GM21786 (cell line): ENCODE results near the gene ADAMTSL5.
"Not testable (repeated sequence)": the region's sequence is repeated elsewhere in the genome, so short reads cannot be mapped to it uniquely, and the experiment has no call there.

Experiments used
- ATAC-seq: cut with Tn5 transposase; IDR thresholded peaks from one replicate; pipeline ENCODE4 v1.9.1; 2021; ENCODE audit not compliant: unreplicated experiment

Gene ADAMTSL5

DNA sequence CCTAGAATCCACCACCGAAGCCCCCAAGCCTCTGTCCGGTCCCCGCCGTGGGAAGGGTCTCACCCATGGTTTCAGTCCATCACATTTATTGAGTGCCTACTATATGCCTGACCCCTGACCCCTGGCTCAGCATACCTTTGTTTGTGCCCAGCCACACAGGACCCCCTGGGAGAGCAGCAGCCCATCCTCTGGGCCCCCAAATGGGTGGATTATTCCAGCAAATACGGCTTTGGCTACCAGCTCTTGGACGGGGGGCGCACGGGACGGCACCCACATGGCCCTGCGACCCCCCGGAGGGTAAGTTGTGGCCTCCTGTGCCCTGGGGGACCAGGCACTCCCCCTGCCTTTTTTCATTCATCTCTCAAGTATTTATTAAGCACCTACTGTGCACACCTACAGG is 18.8 kb upstream of the ADAMTSL5 start:
- no peak for ATAC-seq

DNA sequence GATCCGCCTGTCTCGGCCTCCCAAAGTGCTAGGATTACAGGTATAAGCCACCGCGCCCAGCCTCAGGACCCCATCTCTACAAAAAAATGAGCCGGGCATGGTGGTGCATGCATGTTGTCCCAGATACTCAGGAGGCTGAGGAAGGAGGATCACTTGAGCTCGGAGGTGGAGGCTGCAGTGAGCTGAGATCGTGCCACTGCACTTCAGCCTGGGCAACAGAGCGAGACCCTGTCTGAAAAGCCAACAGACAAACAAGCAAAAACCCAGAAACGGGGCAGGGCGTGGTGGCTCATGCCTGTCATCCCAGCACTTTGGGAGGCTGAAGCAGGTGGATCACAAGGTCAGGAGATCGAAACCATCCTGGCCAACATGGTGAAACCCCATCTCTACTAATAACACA is 18.0 kb upstream of the ADAMTSL5 start:
- ATAC-seq: not testable (repeated sequence)

DNA sequence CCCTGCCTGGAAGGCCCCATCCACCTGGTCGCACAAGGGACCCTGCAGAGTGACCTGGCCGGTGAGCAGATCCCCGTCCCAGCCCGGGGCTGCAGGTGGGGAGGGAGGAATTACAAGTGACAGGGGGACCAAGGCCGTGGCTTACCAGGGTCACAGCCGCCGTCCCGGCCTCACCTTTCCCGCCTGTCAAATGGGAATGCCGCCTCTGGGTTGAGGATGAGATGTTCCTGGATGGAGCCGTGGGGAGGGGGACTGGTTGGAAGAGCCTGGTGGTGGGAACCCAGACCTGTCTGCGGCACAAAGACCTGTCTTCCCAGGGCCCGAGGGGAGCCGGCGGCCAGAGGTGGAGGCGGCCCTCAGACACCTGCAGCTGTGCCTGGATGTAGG is 16.6 kb upstream of the ADAMTSL5 start:
- no peak for ATAC-seq

DNA sequence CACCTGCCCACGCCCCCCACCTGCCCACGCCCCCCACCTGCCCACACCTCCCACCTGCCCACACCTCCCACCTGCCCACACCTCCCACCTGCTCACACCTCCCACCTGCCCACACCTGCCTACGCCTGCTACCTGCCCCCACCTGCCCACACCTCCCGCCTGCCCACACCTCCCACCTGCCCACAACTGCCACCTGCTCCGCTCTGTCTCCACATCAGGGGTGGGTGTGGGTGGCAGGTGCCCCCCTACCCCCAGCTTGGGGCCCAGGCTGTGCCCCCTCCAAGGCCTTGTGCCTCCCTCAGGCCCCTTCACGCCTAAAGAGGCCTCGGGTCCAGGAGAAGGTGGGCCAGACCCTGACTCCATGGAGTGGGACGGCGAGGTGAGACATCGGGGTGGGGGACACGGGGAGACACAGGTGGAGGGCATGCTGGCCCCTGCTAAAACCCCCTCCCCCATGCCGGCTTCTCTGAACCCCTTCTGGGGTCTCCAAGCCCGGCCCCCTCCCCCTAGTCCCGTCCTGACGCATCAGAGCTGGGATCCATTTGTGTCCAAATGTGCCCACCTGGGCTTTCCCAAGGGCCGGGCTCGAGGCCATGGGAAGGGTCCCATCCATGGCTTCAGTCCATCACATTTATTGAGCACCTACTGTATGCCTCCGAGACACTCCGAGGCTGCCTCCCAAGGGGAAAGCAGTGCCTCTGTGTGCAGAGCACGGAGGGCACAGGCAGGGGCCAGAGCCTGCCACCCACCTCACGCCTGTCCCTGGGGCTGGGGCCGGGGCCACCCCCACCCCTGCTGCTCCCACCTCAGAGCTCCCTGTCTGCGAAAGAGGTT is 16.0 kb upstream of the ADAMTSL5 start:
- no peak for ATAC-seq

DNA sequence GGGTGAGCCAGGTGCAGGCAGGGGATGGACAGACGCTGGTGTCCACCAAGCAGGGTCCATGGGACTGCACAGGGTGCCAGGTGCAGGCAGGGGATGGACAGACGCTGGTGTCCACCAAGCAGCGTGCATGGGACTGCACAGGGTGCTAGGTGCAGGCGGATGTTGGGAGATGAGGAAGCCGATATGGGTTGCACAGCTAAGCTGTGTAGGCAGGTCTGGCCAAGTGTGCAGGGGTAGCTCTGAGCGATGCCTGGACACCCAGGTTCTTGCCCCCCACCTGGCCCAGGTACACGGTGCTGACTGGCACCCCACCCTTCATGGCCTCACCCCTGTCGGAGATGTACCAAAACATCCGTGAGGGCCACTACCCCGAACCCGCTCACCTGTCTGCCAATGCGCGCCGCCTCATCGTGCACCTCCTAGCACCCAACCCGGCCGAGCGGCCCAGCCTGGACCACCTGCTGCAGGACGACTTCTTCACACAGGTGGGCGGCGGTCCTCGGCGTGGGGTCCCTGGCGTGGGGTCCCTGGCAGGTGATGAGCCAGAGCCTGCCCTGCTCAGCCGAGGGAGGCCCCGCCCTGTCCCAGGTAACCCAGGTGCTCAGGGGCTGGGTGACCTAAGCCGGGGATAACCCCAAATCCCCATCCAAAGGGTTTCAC is 15.0 kb upstream of the ADAMTSL5 start:
- ATAC-seq: no peak

DNA sequence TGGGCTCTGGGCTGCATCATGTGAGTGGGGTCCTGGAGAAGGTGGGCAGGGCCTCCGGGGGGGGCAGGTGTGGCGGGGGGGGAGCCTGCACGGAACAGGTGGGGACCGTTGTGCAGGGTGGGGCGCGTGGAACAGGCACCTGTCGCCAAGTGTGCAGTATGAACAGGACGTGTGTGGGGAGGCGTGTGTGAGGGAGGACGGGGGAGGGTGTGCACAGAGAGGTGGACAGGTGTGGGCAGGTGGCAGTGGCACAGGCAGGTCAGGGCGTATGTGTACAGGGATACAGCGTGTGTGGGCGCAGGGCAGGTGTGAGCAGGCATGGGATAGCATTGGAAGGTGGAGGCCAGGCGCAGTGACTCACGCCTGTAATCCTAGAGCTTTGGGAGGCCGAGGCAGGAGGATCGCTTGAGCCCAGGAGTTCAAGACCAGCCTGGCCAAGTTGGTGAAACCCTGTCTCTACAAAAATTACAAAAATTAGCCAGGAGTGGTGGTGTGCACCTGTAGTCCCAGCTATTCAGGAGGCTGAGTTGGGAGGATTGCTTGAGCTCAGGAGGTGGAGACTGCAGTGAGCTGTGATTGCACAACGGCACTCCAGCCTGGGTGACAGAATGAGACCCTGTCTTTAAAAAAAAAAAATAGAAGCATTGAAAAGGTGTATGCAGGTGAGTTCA is 14.3 kb upstream of the ADAMTSL5 start:
- no peak for ATAC-seq

DNA sequence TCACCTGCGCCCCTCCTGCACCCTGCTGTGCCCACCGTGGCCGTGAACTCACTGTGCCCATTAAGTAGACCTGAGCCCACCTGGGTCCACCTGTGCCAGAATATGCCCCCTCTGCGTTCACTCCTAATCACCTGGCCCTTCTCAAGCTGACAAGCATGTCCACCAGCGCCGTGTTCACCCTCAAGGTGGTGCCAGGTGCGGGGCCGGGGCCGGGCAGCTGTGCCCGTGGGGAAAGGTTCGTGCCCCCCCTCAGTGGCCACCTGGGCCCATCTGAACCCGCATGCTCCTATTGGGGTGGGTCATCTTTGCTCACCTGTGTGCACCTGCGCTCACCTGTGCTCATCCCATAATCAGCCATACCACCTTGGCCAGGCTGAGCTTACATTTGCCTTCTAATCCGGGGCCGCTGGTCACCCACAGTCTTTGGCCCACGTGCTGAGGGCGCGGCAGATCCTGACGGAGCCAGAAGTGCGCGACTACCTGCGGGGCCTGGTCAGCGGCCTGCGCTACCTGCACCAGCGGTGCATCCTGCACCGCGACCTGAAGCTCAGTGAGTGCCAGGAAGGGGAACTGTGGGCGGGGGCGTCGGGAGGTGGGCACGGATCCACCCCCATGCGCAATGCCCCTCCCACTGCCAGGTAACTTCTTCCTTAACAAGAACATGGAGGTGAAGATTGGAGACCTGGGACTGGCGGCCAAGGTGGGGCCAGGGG is 13.4 kb upstream of the ADAMTSL5 start:
- no peak for ATAC-seq

DNA sequence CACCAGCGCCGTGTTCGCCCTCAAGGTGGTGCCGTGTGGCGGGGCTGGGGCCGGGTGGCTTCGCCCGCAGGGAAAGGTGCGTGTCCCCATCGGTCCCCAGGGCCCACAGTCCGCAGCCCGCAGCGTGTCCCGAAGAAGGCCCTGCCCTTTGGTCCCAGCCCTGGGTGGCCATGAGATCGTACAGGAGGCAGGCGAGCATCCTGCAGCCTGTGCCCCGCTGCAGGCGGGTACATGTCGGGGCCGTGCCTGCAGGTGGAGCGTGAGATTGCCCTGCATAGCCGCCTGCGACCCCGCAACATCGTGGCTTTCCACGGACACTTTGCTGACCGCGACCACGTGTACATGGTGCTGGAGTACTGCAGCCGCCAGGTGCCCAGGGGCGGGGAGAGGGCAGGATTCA is 12.5 kb upstream of the ADAMTSL5 start:
- no peak for ATAC-seq

DNA sequence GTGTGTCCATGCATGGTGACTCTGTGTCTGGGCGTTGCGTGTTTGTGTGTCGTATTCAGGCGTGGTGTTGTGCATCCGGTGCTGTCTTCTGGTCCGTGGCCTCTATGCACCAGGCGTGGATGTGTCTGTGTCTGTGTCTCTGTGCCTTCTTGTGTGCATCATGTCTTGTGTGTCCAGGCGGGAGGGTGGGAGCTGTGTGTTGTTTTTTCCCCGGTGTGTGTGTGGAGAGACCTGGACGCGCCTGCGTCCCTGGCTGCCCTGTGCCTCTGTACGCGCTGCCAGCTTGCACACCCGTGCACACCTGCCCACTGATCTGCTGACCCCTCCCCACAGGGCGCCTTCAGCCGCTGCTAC is 12.1 kb upstream of the ADAMTSL5 start:
- ATAC-seq: no peak

DNA sequence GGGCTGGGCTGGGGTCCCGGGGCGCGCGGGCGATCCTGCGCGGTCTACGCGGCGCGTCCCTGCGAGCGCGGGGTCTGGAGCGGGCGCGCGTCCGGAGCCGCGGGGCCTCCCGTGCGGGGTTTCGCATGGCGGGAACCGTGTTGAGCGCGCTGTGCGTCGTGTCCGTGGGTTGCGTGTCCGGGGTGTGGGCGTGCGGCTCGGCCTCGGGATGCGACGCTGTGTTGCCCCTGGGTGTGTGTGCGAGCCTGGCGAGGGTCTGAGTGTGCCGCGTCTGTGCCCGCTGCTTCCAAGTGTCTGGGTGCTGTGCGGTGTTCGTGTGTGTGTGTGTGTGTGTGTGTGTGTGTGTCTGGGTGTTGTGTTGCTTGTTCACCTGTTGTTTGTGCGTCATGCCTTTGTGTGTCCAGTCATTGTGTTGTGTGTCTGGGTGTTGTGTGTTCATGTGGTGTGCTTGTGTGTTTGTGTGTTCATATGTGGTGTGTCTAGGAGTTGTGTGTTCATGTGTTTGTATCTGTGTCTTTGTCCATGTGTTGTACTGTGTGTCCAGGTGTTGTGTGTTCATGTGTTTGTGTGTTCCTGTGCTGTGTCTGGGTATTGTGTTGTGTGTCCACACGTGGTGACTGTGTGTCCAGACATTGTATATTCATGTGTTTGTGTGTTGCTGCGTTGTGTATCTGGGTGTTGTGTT is 11.6 kb upstream of the ADAMTSL5 start:
- no peak for ATAC-seq

DNA sequence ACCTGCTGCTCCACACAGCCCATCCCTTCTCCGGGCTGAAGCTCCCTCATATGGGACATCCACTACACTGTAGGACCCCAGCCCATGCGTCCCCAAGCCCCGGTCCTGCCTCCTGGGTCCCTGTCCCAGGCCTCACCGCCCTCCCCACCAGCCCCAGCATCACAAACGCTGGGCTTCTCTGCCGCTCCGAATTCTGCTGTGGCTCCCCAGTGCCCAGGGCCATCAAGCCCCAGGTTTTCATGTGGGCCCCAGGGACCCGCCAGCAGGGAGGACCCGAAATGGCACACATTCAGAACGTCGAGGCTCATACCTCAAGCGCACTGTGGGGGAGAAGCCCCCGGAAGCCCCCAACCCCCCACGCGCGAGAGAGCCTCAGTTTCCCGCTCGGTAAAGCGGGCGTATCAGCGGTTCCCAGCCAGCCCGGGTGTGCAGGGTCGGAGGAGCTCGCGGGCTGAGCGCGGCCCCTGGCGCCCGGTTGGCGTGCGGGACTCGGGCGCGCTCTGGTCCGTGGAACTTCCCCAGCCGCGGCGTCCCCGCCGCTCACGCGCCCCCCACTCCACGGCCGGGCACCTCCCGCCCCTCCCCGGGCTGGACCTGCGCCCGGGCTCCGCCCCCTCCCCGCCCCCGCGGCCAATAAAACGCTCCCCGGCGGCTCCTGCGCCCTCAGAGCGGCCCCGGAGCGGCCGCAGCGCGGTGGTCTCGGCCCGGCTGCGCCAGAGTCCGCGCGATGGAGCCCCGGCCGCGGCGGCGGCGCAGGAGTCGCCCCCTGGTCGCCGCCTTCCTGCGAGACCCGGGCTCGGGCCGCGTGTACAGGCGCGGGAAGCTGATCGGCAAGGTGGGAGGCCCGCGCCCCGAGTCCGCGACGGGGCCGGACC is 10.8 kb upstream of the ADAMTSL5 start, which contains the start of gene PLK5:
Gene PLK5 (plus strand): TSS at position 666 of the 875 bp plus-strand sequence. CDS start 2,920 bp downstream, outside the sequence.
- no peak for ATAC-seq

DNA sequence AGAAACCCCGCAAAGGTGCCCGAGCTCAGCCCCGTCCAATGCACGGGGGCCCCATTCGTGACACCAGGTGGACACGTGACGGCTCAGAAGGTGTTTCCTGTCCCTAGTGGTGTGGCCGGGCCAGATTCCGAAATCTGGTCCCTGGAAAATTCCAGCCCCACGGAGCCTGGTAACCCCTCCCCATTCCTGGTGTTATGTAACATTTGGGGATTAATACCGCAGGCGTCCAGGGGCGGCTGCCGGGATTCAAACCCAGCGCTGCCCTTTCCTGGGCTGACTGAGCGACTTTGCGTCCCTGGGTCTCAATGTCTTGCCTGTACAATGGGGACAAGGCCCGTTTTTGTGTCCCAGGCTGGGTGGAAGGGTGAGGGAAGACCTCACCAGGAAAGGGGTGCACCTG is 10.0 kb upstream of the ADAMTSL5 start:
- ATAC-seq: no peak

DNA sequence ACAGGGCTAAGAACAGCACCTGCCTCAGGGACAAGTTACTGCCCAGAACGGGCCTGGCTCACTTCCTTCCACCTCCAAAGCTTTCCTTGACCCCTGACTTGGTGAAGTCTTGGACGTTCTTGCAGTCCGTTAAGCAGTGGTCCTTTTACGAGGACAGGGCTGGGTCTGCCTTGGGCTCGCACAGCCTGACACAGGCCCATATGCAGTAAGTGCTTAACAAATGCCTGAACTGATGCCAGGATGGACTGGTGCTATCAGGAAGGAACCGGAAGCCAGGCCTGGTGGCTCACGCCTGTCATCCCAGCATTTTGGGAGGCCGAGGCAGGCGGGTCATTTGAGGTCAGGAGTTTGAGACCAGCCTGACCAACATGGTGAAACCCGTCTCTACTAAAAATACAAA is 9.2 kb upstream of the ADAMTSL5 start:
- ATAC-seq: no peak

DNA sequence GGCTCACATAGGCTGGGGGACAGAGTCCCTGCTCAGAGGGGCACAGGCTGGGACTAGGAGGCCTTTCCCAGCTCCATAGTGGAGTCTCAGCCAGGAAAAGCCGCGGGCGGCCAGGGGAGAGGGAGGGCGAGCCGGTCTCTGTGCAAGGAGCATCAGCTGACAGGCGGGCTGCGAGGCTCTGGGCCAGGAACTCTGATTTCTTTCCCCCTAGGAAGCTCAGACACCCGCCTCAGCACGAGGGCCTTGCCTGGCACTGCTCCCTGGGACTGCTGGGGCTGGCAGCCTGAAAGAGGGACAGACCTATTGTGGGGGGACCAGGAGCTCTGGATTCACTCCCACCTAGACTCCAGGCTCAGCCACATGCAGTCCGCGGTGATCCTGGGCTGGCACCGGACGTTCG is 8.8 kb upstream of the ADAMTSL5 start:
- no peak for ATAC-seq

DNA sequence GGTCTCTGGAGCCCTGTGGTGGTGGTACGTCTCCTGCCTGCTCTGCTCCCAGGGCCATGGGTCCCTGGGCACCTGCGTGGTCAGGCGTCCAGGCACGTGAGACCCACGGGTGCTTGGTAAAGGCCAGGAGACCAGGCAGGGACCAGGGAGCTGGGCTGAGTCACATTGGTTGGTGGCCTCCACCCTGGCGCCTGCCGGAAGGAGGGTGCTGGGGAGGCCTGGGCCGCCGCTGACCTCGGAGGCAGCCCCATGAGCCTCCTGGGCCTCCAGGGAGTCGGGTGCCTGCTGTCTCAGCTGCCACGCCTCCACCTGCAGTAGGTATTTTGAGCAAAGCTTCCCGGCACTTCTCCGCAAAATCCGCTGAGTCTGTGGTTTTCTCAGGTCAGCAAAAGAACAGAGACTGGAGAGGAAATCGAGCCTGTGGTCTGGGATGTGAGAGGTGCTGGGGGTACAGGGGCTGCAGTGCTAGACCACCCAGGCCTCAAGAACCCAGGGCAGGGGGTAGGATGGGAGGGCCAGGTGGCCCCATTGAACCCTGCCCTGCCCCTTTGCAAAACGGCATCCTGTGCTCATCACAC is 7.5 kb upstream of the ADAMTSL5 start:
- no peak for ATAC-seq

DNA sequence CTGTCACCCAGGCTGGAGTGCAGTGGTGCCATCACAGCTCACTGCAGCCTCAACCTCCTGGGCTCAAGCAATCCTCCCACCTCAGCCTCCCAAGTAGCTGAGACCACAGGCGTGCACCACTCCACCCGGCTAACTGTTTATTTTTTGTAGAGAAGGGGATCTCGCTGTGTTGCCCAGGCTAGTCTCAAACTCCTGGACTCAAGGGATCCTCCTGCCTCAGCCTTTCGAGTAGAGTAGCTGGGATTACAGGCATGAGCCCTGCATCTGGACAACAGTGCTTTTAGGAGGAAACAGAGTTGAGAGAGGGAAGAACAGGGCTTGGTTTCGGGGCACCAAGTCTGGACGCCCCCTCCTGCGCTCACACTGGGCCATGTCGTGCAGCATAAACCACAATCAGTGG is 7.0 kb upstream of the ADAMTSL5 start:
- not testable (repeated sequence) for ATAC-seq

DNA sequence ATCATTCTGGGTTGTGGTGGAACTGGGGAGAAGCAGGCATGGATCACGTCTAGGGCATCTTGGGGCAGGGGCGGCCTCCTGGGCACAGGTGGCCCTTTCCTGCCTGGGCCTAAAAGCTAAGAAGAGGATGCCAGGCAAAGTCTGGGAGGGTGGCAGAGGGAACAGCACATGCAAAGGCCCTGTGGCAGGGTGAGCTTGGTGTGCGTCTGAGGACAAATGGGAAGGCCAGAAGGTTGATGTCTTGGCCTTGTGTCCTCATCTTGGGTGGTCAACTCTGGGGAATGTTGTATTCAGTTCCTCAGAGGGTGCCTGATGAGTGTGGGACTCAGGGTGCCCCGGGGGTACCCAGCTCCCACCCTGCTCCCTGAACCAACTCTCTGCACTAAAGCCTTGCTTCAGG is 5.7 kb upstream of the ADAMTSL5 start:
- ATAC-seq: no peak

DNA sequence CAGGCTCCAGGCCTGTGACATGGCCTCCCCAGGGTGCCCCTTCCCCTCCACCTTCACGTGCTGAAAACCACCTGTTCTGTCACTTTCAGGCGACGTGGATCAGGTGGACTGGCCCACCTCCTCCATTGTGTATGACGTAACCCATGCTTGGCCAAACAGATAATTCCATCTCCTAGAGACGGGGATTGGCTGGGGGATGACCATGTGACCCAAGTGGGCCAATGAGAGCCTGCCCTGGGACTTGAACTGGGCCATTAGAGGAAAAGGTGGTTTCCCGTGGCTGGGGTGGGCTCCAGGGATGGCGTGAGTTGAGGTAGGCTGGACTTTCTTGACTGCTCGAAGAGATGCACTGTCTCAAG is 3.6 kb upstream of the ADAMTSL5 start:
- ATAC-seq: no peak

DNA sequence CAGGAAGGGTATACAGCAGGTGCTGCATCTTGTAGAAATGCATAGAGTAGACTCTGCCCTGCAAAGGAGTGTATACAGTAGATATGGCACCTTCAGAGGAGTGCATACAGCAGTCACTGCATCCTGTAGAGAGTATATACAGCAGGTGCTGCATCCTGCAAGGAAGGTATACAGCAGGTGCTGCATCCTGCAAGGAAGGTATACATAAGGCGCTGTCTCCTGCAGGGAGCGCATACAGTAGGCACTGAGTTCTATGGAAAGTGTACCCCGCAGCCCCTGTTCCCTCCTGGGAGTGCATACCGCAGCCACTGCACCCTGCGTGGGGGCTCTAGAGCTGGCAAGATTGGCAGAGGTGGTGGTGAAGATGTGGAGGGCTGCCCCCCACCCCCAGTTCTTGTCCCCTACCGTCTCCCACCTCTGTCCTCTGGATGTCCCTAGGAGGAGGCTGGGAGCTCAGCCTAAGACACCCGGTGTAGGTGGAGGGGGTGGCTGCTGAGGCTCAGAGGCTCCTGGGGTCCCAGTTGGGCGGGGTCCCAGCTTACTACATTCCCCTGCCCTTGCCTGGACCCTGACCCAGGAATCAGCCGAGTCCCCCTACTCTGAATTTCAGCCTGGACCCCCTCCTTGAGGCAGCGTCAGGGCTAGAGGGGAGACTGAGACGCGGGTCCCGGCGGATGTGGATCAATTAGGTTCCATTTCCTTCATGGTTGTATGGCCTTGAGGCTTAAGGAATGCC is 2.3 kb upstream of the ADAMTSL5 start:
- no peak for ATAC-seq
